HG03095 (cell line): ENCODE results near the gene PEMT.

Experiments
- ATAC-seq: cut with Tn5 transposase; IDR thresholded peaks from one replicate; pipeline ENCODE4 v1.9.1; 2021; ENCODE audit warnings: moderate library complexity; ENCODE audit not compliant: unreplicated experiment

The PEMT gene

DNA sequence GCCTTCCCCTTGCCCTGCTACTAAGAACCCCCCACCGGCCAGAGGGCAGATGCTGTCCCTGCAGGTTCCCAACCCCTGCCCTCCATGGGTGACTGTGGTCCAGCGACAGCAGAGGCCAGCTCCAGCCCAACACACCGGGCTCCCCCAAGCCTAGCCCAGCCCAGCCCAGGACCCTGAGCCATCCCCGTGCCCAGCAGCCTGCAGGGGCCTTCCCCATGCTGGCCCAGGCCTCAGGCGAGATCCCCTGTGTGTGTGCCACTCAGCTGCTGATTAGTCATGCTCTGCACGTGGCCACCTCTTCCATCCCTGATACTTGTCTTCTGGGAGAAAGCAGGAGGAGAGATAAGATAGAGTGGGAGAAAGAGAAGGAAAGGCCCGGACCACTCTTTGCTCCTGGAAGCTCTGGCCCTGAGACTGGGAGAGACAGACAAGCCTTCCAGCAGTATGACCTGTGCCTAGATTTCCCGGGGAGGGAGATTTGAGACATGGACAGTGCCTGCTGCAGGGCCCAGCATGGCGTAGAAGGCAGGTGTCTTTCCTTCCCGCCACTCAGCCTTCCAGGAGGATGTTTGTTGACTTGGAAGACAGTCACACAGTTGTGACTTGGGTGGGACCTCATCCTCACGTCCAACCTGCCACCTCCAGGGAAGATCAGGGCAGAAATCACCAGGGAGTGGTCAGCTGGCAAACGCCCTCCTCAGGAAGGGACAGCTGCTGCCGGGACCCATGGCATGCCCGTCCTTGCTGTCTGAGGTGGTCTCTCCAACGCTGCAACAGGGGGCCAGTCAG lies 54.0 kb downstream of the PEMT start:
- ATAC-seq = no peak

GRCh38 chr17:17536702-17537101 lies 54.8 kb downstream of the PEMT start:
- ATAC-seq = no peak

DNA sequence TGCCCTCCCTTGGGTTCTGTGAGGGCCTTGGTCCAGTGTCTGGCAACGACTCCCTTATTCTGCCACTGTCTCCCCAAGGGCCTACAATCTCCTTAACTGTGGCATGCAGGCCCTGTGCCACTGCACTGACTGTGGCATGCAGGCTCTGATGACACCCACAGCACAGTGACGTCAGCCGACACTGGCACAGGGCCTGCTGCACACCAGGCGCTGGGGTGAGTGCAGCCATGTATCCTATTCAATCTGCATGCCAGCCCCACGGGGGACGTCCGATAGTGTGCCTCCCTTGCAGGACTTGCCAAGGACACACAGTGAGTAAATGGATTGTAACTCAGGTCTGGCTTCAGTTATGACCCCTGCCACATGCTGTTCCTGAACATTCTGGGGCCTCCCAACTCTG lies 55.6 kb downstream of the PEMT start:
- no peak for ATAC-seq

DNA sequence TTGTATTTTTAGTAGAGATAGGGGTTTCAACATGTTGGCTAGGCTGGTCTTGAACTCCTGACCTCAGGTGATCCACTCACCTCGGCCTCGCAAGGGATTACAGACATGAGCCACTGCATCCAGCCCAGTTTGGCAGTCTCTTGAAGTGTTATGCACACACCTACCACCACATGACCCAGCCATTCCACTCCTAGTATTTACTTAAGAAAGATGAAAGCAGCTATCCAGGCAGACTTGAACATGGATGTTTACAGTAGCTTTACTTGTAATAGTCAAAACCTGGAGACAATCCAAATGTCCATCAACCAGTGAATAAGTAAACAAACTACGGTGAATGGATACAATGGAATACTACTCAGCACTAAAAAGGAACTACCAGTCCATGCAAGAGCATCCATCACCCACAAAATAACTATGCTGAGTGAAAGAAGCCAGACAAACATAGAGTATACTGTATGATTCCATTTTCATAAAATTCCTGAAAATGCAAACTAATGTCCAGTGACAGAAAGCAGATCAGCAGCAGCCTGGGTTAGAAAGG lies 57.5 kb downstream of the PEMT start:
- ATAC-seq = no peak

- ATAC-seq = no peak
These were observed 58.5 kb downstream of the PEMT start for GRCh38 chr17:17532991-17533390.

GRCh38 chr17:17531156-17531555 lies 60.4 kb downstream of the PEMT start:
- no peak for ATAC-seq

DNA sequence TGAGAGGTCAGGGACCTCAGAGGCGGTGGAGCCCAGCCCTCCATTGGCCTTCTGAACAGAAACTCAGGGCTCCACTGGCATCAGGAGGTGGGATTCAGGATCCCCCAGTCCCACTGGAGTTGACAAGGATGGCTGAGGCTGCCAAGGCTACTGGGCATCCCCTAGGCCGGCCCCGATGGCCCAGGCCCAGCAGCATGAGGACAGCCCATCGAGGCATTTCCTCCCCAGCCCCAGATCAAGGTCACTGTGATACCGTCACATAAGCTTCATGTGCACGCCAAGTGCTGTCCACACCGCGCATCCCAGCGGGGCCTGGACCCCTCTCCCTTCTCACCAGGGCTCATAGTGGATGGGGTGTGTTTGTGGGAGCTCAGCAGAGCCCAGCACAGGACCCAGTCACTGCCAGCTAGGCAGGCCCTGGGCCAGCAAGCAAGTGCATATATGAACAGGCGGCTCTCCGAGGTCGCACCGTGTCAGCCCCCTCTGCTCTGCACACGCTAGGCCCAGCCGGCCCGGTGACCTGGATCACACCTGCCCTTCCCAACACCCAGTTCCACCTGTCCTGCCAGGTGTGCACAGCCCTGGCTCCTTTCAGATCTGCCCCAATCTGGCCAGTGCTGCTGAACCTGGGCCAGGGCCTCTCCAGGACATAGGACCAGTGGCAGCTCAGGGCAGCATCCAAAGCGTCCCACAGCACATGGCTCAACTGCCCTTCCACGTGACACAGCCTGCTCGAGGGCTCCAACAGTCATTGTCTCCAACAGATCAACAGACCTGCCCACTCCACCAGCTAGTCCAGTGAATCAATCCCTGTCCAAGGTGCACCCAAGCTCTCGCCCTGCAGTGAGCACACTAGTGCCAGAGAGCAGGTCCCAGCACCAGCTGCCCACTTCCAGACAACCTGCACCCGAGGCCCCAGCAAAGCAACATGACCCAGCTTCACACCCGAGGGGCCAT lies 62.5 kb downstream of the PEMT start:
- ATAC-seq = no peak

GRCh38 chr17:17527956-17528500 lies 63.5 kb downstream of the PEMT start:
- ATAC-seq = no peak

- no peak for ATAC-seq
These were observed 64.0 kb downstream of the PEMT start for GRCh38 chr17:17527534-17527933.

DNA sequence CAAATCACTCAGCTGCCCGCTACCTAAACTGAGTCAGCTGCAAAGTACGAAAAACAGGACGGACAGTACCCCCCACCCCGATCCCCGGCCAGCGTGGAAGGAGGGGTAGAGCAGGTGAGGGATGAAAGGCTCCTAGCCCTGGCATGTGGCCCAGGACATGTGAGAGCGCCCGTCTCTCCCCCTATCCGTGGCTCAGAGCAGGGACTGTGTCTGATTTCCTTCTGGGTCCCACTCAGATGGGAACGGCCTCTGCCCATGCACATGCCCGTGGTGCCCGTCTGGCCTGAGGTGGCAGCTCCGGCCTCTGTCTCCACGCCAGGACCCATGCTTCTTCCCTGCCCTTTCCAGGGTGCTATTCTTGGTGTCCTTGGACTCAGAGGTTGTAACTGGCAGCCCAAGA lies 65.1 kb downstream of the PEMT start:
- no peak for ATAC-seq

GRCh38 chr17:17525956-17526355 lies 65.6 kb downstream of the PEMT start:
- ATAC-seq = no peak

DNA sequence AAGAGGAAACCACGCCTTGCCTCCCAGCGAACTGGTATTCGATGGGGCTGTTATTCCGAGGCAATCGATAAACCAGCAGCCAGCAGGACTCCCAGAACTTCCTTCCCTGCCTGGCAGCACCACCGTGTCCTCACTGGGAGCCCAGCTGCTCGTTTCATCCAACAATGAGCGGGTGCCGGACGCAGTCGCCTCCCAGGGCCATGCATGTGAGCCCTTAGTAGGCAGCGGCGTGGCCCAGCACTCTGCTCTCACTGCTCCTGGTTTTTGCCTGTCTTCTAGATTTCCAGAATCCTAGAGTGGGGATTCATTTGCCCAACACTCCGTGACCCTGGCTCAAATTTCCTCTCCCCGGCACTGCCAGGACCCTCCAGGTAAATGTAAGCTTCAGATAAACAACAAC lies 66.2 kb downstream of the PEMT start:
- no peak for ATAC-seq

DNA sequence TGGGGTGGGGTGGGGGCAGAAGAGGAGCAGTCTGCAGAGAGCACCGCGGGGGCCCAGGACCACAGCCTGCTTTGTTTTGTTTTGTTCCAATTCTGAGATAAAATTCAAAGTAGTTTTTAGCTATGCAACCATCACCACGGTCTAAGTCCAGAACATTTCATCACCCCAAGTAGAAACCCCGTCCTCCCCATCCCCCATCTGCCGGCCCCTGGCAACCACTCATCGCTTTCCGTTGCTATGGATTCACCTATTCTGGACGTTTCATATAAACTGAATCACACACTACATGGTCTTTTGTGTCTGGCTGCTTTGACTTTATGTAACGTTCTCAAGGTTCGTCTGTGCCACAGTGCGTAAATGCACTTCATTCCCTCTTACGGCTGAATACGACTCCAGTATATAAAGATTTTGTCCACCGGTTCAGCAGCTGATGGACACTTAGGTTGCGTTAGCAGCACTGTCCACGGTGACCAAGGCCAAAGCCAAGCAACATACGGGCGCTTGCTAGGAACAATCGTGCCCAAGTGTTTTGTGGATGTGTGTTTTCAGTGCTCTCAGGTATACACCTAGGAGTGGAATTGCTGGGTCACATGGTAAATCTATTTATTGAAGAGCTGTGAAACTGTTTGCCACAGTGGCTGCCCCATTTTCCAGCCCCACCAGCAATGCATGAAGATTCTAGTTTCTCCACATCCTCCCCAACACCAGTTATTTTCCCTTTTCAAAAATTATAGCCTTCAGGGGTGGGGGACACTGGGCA lies 67.6 kb downstream of the PEMT start:
- no peak for ATAC-seq

DNA sequence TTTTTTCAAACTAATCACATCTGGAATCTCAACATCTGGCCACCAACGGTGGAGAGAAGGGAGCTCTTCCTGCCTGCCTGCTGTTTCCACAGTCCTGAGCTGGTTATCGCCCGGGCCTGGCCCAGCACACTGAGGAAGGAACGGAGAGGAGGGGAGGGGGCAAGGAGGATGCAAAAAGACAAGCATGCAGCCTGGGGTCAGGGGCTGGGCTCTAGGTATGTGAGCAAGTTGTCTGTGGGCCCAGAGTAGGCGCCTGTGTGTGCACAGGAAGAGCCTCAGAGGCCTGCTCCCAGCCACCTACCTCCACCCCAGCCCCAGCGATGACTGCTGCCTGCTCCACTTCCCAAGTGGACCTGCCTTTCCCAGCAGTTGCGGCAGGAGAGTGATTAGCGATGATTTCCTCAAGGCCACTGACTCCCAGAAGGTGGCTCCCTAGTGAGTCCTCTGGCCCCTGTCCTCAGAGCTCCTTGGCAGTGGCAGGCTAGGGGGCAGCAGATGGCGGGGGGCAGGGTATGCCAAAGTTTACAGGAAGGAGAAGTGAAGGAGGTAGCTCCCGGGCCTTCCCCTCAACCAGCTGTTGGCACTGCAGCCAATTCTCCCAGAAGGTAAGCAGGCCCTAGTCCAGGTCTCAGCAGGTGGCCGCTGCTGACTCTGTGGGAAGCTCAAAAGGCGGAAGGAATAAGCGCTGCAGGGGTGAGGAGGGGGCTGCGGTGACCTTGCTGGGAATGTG lies 68.3 kb downstream of the PEMT start:
- no peak for ATAC-seq

- ATAC-seq = no peak
These were observed 70.8 kb downstream of the PEMT start for GRCh38 chr17:17520599-17521232.

DNA sequence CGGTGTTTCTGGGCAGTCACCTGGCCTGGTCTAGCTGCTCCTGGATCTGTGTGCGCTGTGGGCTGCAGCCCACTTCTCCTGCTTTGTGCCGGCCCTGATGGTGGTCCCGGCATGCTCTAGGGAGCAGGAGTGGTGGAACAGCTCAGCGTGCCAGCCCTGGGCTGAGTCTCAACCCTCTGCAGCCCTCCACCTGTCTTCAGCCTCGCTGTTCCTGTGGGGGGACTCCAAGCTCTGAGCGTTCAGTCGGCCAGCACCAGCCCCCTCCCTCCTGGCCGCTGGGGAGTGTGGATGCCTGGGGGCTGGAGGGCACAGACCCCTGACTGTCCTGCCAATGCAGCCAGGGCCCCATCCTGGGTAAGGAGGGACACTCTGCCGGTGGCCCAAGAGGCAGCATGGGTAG lies 71.6 kb downstream of the PEMT start:
- no peak for ATAC-seq

- ATAC-seq = no peak
These were observed 72.6 kb downstream of the PEMT start for GRCh38 chr17:17518951-17519350.

- no peak for ATAC-seq
These were observed 73.5 kb downstream of the PEMT start for GRCh38 chr17:17518014-17518413.

DNA sequence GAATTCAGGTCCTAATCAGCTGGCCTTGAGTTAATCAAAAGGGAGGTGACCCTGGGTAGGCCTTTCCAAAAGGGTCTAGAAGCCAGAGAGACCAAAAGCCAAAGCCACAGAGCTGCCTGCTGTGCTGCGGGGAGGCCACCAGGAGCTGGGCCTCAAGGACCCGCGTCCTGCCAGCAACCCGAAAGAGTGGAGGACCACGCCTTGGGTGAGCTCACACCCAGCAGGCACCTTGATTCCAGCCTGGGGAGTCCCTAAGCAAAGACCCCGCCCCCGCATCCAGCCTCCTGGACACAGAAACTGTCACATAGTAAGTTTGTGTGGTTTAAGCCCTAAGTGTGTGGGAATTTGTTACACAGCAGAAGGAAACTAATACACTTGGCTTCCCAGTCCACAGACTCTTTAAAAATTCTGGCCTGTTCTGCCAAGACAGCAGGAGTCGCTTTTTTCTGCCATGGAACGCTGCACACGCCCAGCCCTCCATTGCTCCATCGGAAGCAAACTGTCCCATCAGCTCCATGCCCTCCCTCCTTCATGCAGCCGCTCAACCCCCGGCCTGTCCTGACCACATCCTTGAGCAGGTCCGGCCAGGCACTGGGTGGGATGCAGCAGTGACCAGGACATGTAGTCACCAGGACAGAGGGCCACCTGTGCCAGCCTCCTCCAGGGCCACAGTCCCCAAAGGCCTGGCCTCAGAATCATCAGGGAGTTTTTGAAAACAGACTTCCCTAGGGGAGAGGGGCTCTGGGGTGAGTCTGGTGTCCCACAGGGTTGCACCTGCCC lies 74.4 kb downstream of the PEMT start:
- ATAC-seq = no peak
